Neural progenitor cell (in vitro differentiated cells): ENCODE measurements around the gene BARD1. TPM values are rescaled to one million over a fixed set of nuclear protein-coding genes. Genes with fewer than 3 reads are reported as not detected.

ENCODE experiments used
- DNase-seq: peaks from one replicate; pipeline ENCODE4 v3.0.0-alpha.2; 2016; ENCODE audit warnings: low spot score
- H2AFZ ChIP-seq: fragments of 200-600 bp; sonication (generic); replicated peaks from 2 replicates; pipeline ENCODE4 v1.6.1; 2016; ENCODE audit warnings: antibody characterized with exemption
- H3F3A ChIP-seq: fragments of 200-600 bp; sonication (generic); 2 replicates; pipeline ENCODE4 v1.6.1; 2016; ENCODE audit warnings: antibody characterized with exemption, low read depth
- H3K27ac ChIP-seq: fragments of 200-600 bp; sonication (generic); 2 replicates; pipeline ENCODE4 v1.5.1; 2016; ENCODE audit warnings: mild to moderate bottlenecking
- H3K27me3 ChIP-seq: fragments of 200-600 bp; sonication (generic); 2 replicates; pipeline ENCODE4 v1.6.1; 2016; ENCODE audit warnings: mild to moderate bottlenecking, moderate library complexity
- H3K36me3 ChIP-seq: fragments of 200-600 bp; sonication (generic); 2 replicates; pipeline ENCODE4 v1.5.1; 2016
- H3K4me1 ChIP-seq: fragments of 200-600 bp; sonication (generic); 2 replicates; pipeline ENCODE4 v1.6.1; 2016; ENCODE audit warnings: mixed run types
- H3K4me2 ChIP-seq: fragments of 200-600 bp; sonication (generic); 2 replicates; pipeline ENCODE4 v1.6.1; 2016
- H3K4me3 ChIP-seq: fragments of 200-600 bp; sonication (generic); 2 replicates; pipeline ENCODE4 v1.5.1; 2016
- H3K79me2 ChIP-seq: fragments of 200-600 bp; sonication (generic); 2 replicates; pipeline ENCODE4 v1.6.1; 2016; ENCODE audit warnings: low read depth
- H3K9ac ChIP-seq: fragments of 200-600 bp; sonication (generic); 2 replicates; pipeline ENCODE4 v1.6.1; 2016
- H3K9me3 ChIP-seq: fragments of 200-600 bp; sonication (generic); 2 replicates; pipeline ENCODE4 v1.5.1; 2016; ENCODE audit warnings: low read depth
- H4K20me1 ChIP-seq: fragments of 200-600 bp; sonication (generic); 2 replicates; pipeline ENCODE4 v1.6.1; 2016; ENCODE audit warnings: low read depth
- H3K27ac Mint-ChIP-seq: 3 replicates; pipeline ENCODE4 v1.8.0; 2021; ENCODE audit warnings: mixed read lengths
- H3K27me3 Mint-ChIP-seq: 2 replicates; pipeline ENCODE4 v1.8.0; 2022; ENCODE audit warnings: low read depth, mild to moderate bottlenecking, inconsistent platforms, moderate library complexity, mixed read lengths; ENCODE audit not compliant: insufficient read depth
- H3K36me3 Mint-ChIP-seq: 3 replicates; pipeline ENCODE4 v1.8.0; 2021; ENCODE audit warnings: mixed read lengths
- H3K4me1 Mint-ChIP-seq: 3 replicates; pipeline ENCODE4 v1.8.0; 2021; ENCODE audit warnings: mixed read lengths
- H3K4me3 Mint-ChIP-seq: 3 replicates; pipeline ENCODE4 v1.8.0; 2021; ENCODE audit warnings: mild to moderate bottlenecking, moderate library complexity, mixed read lengths
- H3K9me3 Mint-ChIP-seq: 3 replicates; pipeline ENCODE4 v1.8.0; 2020; ENCODE audit warnings: mixed read lengths
- EZH2 ChIP-seq: fragments of 200-600 bp; sonication (generic); IDR thresholded peaks from 2 replicates; pipeline ENCODE4 v1.6.1; 2017; ENCODE audit warnings: antibody characterized with exemption, mild to moderate bottlenecking, moderate library complexity
- EZH2phosphoT487 ChIP-seq: fragments of 200-600 bp; sonication (generic); IDR thresholded peaks from 2 replicates; pipeline ENCODE4 v1.6.1; 2017; ENCODE audit warnings: antibody characterized with exemption
- total RNA-seq: library from RNA; depleted of rRNA; stranded (reverse); fragments of >200 nt; gene quantifications from 2 replicates; pipeline ENCODE4 v1.2.3, GENCODE V29; 2015; ENCODE audit warnings: low replicate concordance
- TF ChIP-seq, protein P1 (sequence below): fragments of 200-600 bp; sonication (generic); IDR thresholded peaks from 2 replicates; pipeline ENCODE4 v1.5.1; 2017; ENCODE audit warnings: antibody characterized with exemption, mild to moderate bottlenecking

BARD1 gene
- total RNA-seq, 1 donor from 2014 or later, result 42.8 TPM

GRCh38 chr2:214753455-214753854, 56.0 kb downstream of the BARD1 start:
- Histone ChIP-seq H3K9ac (no peak overlapping the region), H3K79me2 (no peaks in the 10 kb centered on the region), H4K20me1 (peaks cover 11% of the 10 kb centered on the region), H3K4me3 (no peak overlapping the region), H3F3A (no peaks in the 10 kb centered on the region), H3K9me3 (no peaks in the 10 kb centered on the region), H3K27ac (no peak overlapping the region), H3K36me3 (peaks cover 14% of the 10 kb centered on the region), H3K4me2 (no peak overlapping the region), H3K4me1 (no peaks in the 10 kb centered on the region), H2AFZ (no peak overlapping the region), H3K27me3 (no peaks in the 10 kb centered on the region)
- H3K36me3 Mint-ChIP-seq, result peaks cover 60% of the 10 kb centered on the region
- H3K4me3 Mint-ChIP-seq, result no peak overlapping the region
- H3K27me3 Mint-ChIP-seq, result no peaks in the 10 kb centered on the region
- no peaks in the 10 kb centered on the region for H3K9me3 Mint-ChIP-seq
- no peaks in the 10 kb centered on the region for H3K4me1 Mint-ChIP-seq
- no peak for DNase-seq
- H3K27ac Mint-ChIP-seq, result no peak overlapping the region
- TF ChIP-seq EZH2 (no peak), EZH2phosphoT487 (no peak)
- TF ChIP-seq, protein P1, sequence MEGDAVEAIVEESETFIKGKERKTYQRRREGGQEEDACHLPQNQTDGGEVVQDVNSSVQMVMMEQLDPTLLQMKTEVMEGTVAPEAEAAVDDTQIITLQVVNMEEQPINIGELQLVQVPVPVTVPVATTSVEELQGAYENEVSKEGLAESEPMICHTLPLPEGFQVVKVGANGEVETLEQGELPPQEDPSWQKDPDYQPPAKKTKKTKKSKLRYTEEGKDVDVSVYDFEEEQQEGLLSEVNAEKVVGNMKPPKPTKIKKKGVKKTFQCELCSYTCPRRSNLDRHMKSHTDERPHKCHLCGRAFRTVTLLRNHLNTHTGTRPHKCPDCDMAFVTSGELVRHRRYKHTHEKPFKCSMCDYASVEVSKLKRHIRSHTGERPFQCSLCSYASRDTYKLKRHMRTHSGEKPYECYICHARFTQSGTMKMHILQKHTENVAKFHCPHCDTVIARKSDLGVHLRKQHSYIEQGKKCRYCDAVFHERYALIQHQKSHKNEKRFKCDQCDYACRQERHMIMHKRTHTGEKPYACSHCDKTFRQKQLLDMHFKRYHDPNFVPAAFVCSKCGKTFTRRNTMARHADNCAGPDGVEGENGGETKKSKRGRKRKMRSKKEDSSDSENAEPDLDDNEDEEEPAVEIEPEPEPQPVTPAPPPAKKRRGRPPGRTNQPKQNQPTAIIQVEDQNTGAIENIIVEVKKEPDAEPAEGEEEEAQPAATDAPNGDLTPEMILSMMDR, result no peak

- Histone ChIP-seq H3K36me3 (peaks cover 18% of the 10 kb centered on the region), H3K9me3 (no peaks in the 10 kb centered on the region), H3K79me2 (no peaks in the 10 kb centered on the region), H4K20me1 (peaks cover 11% of the 10 kb centered on the region), H3K9ac (no peak overlapping the region), H3K4me3 (no peak overlapping the region), H3K27ac (no peak overlapping the region), H3F3A (no peaks in the 10 kb centered on the region), H3K4me2 (no peak overlapping the region), H2AFZ (no peak overlapping the region), H3K4me1 (no peaks in the 10 kb centered on the region), H3K27me3 (no peaks in the 10 kb centered on the region)
- Mint-ChIP-seq H3K9me3 (no peaks in the 10 kb centered on the region), H3K27me3 (no peaks in the 10 kb centered on the region), H3K4me1 (no peaks in the 10 kb centered on the region), H3K36me3 (peaks cover 53% of the 10 kb centered on the region), H3K4me3 (no peak overlapping the region), H3K27ac (no peak overlapping the region)
- DNase-seq, result no peak
- TF ChIP-seq, protein P1, result no peak
- TF ChIP-seq EZH2phosphoT487, result no peak
- no peak for TF ChIP-seq EZH2
Measured at GRCh38 chr2:214750529-214750928, 59.0 kb downstream of the BARD1 start.

DNA sequence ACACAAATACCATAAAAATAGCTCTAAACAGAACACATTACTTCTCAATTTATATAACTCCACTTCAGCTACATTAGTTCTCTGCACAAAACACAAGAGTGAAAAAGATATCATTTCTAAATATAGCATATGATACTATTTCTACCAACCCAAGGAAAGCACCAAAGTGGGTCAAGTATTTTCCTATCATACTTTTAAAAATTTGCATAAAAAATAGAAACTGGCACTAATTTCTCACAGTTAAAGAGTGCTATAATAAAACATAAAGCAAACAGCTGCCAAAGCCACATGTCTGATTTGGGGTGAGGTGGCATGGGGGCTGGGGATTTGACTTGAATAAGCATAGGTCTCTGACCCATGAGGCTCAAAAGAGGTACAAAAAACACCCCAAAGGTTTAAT, 61.5 kb downstream of the BARD1 start:
- H3K4me1 Mint-ChIP-seq, result no peaks in the 10 kb centered on the region
- Histone ChIP-seq H3K9me3 (no peaks in the 10 kb centered on the region), H3K36me3 (peaks cover 14% of the 10 kb centered on the region), H3K4me2 (no peak overlapping the region), H4K20me1 (peaks cover 1% of the 10 kb centered on the region), H3K9ac (no peak overlapping the region), H3K27me3 (no peaks in the 10 kb centered on the region), H3K27ac (no peak overlapping the region), H2AFZ (no peak overlapping the region), H3K4me1 (no peaks in the 10 kb centered on the region), H3F3A (no peaks in the 10 kb centered on the region), H3K79me2 (no peaks in the 10 kb centered on the region), H3K4me3 (no peak overlapping the region)
- no peak overlapping the region for H3K4me3 Mint-ChIP-seq
- no peaks in the 10 kb centered on the region for H3K9me3 Mint-ChIP-seq
- no peak overlapping the region for H3K27ac Mint-ChIP-seq
- peaks cover 56% of the 10 kb centered on the region for H3K36me3 Mint-ChIP-seq
- TF ChIP-seq EZH2phosphoT487 (no peak), EZH2 (no peak)
- TF ChIP-seq, protein P1, result no peak
- no peaks in the 10 kb centered on the region for H3K27me3 Mint-ChIP-seq
- no peak for DNase-seq

- Mint-ChIP-seq H3K4me3 (no peak overlapping the region), H3K27ac (no peak overlapping the region), H3K4me1 (no peaks in the 10 kb centered on the region), H3K9me3 (no peaks in the 10 kb centered on the region), H3K27me3 (no peaks in the 10 kb centered on the region), H3K36me3 (peaks cover 40% of the 10 kb centered on the region)
- no peaks in the 10 kb centered on the region for H3K27me3 ChIP-seq
- no peak overlapping the region for H3K27ac ChIP-seq
- H4K20me1 ChIP-seq, result no peaks in the 10 kb centered on the region
- no peaks in the 10 kb centered on the region for H3K9me3 ChIP-seq
- H3K4me1 ChIP-seq, result no peaks in the 10 kb centered on the region
- H3K36me3 ChIP-seq, result peaks cover 4% of the 10 kb centered on the region
- TF ChIP-seq, protein P1, result no peak
- TF ChIP-seq EZH2, result no peak
- no peak for TF ChIP-seq EZH2phosphoT487
- no peak for DNase-seq
- H3F3A ChIP-seq, result no peaks in the 10 kb centered on the region
- H2AFZ ChIP-seq, result no peak overlapping the region
- no peak overlapping the region for H3K4me2 ChIP-seq
- H3K4me3 ChIP-seq, result no peak overlapping the region
- no peaks in the 10 kb centered on the region for H3K79me2 ChIP-seq
- H3K9ac ChIP-seq, result no peak overlapping the region
Measured at GRCh38 chr2:214742119-214742518, 67.4 kb downstream of the BARD1 start.
